ENCODE measurements around the gene MAP2K2.

MAP2K2 gene

GRCh38 chr19:4108767-4109625 lies 14.9 kb downstream of the MAP2K2 start:
- in situ Hi-C loops (cut with HindIII; ENCODE audit: low pct_ligation_motif_present, low pct_unique_long_range_greater_than_20kb, low sequenced_read_pairs) = no loop called here
- DNase-seq = no peak

GRCh38 chr19:4103080-4103433 lies 20.9 kb downstream of the MAP2K2 start:
- no peak for DNase-seq
- in situ Hi-C loops (cut with HindIII; ENCODE audit: low pct_ligation_motif_present, low pct_unique_long_range_greater_than_20kb, low sequenced_read_pairs) = no loop called here

- DNase-seq = no peak
- in situ Hi-C loops (cut with HindIII; ENCODE audit: low pct_ligation_motif_present, low pct_unique_long_range_greater_than_20kb, low sequenced_read_pairs) = no loop called here
Measured at GRCh38 chr19:4102339-4103079, 21.4 kb downstream of the MAP2K2 start.

GRCh38 chr19:4101496-4101770 lies 22.5 kb downstream of the MAP2K2 start:
- no peak for DNase-seq
- in situ Hi-C loops (cut with HindIII; ENCODE audit: low pct_ligation_motif_present, low pct_unique_long_range_greater_than_20kb, low sequenced_read_pairs) = no loop called here

GRCh38 chr19:4100647-4101495 lies 23.1 kb downstream of the MAP2K2 start:
- in situ Hi-C loops (cut with HindIII; ENCODE audit: low pct_ligation_motif_present, low pct_unique_long_range_greater_than_20kb, low sequenced_read_pairs) = no loop called here
- no peak for DNase-seq

GRCh38 chr19:4099041-4099764 lies 24.7 kb downstream of the MAP2K2 start:
- in situ Hi-C loops (cut with HindIII; ENCODE audit: low pct_ligation_motif_present, low pct_unique_long_range_greater_than_20kb, low sequenced_read_pairs) = no loop called here
- no peak for DNase-seq

GRCh38 chr19:4098493-4098892 lies 25.4 kb downstream of the MAP2K2 start:
- in situ Hi-C loops (cut with HindIII; ENCODE audit: low pct_ligation_motif_present, low pct_unique_long_range_greater_than_20kb, low sequenced_read_pairs) = no loop called here
- no peak for DNase-seq

- no peak for DNase-seq
- in situ Hi-C loops (cut with HindIII; ENCODE audit: low pct_ligation_motif_present, low pct_unique_long_range_greater_than_20kb, low sequenced_read_pairs) = no loop called here
Measured at GRCh38 chr19:4097501-4097900, 26.4 kb downstream of the MAP2K2 start.

- in situ Hi-C loops (cut with HindIII; ENCODE audit: low pct_ligation_motif_present, low pct_unique_long_range_greater_than_20kb, low sequenced_read_pairs) = no loop called here
- no peak for DNase-seq
Measured at GRCh38 chr19:4096049-4096892, 27.7 kb downstream of the MAP2K2 start.

GRCh38 chr19:4095488-4095844 lies 28.5 kb downstream of the MAP2K2 start:
- no peak for DNase-seq
- in situ Hi-C loops (cut with HindIII; ENCODE audit: low pct_ligation_motif_present, low pct_unique_long_range_greater_than_20kb, low sequenced_read_pairs) = no loop called here

GRCh38 chr19:4094761-4095487 lies 29.0 kb downstream of the MAP2K2 start:
- no peak for DNase-seq
- in situ Hi-C loops (cut with HindIII; ENCODE audit: low pct_ligation_motif_present, low pct_unique_long_range_greater_than_20kb, low sequenced_read_pairs) = no loop called here

- in situ Hi-C loops (cut with HindIII; ENCODE audit: low pct_ligation_motif_present, low pct_unique_long_range_greater_than_20kb, low sequenced_read_pairs) = no loop called here
Measured at GRCh38 chr19:4094291-4094690, 29.6 kb downstream of the MAP2K2 start.

GRCh38 chr19:4093643-4094175 lies 30.2 kb downstream of the MAP2K2 start:
- no peak for DNase-seq
- in situ Hi-C loops (cut with HindIII; ENCODE audit: low pct_ligation_motif_present, low pct_unique_long_range_greater_than_20kb, low sequenced_read_pairs) = no loop called here

More at GRCh38 chr19:4094291-4094690, 29.6 kb downstream of the MAP2K2 start:
- DNase-seq = no peak

GRCh38 chr19:4090356-4091220 lies 33.3 kb downstream of the MAP2K2 start:
- in situ Hi-C loops (cut with HindIII; ENCODE audit: low pct_ligation_motif_present, low pct_unique_long_range_greater_than_20kb, low sequenced_read_pairs) = no loop called here
- DNase-seq = no peak

- in situ Hi-C loops (cut with HindIII; ENCODE audit: low pct_ligation_motif_present, low pct_unique_long_range_greater_than_20kb, low sequenced_read_pairs) = no loop called here
- no peak for DNase-seq
Measured at GRCh38 chr19:4089946-4090345, 34.0 kb downstream of the MAP2K2 start.

GRCh38 chr19:4089400-4089908 lies 34.5 kb downstream of the MAP2K2 start:
- in situ Hi-C loops (cut with HindIII; ENCODE audit: low pct_ligation_motif_present, low pct_unique_long_range_greater_than_20kb, low sequenced_read_pairs) = no loop called here
- DNase-seq = no peak

Measured in ACHN (cell line).